GM18873 (cell line): ENCODE results near the gene MYO5C.
"Not testable (repeated sequence)": the region's sequence is repeated elsewhere in the genome, so short reads cannot be mapped to it uniquely, and the experiment has no call there.

Source experiments
- ATAC-seq: cut with Tn5 transposase; IDR thresholded peaks from one replicate; pipeline ENCODE4 v1.9.1; 2021; ENCODE audit warnings: mild to moderate bottlenecking, moderate library complexity, moderate number of reproducible peaks; ENCODE audit not compliant: unreplicated experiment, low FRiP score

Gene MYO5C

DNA sequence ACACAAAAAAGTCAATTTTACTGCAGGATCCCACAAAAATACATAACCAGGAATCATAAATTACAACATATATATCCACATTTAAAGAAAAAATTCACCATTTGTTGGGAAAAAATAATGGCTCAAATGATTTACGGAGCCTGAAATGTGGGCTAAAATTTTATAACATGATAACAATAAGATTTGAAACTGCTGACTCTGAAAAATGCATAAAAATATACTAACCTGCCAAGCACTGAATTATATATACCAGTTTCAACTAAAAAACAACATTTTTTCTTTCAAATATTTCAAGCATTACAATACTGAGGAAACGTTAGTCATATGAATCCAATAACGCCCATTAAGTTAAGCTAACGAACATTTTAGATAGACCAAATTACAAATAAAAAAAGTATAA, 12.2 kb upstream of the MYO5C start:
- ATAC-seq: no peak

DNA sequence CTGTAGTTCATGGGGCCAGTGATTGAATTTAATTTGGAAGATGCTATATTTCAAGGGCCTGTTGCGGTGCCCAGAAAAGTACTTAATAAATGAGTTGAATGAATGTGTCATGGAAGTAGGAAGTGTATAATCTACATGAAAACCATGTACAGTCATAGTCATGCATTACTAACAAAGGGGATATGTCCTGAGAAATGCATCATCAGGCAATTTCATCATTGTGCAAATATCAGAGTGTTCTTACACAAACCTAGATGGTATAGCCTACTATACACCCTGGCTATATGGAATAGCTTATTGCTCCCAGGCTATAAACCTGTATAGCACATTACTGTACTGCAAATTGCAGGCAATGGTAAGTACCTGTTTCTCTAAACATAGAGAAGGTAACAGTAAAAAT, 10.7 kb upstream of the MYO5C start:
- no peak for ATAC-seq

DNA sequence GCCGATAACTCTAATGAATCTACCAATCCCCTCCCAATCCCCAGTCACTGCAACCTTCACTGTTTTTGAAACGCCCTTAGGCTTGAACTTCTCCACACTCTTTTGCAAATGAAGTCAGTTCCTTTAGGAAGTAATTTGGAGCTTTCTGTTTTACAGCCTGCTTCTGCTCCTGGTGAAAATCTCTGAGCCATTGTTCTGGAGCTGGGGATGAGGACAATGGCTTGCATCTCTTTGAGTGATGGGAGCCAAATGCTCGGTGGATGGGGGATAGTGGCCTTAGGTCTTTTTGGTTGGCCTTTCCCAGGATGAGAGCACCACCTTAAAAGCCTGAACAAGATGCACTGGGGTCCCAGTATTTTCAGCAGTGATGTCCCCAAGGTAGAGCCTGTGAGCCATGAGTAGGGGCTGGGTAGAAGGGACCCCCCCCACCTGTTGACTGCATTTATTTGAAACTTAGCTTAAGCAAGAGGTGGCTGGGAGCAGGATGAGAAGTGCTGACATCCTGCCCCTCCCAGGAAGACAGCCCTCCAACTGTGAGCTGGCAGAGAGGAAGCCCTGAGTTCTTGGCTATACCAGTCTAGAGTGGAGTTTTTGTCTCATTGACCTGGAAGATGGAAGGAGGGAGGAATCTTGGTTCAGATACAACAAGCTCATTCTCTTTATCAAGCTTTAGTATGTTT, 7.6 kb upstream of the MYO5C start:
- ATAC-seq: no peak

DNA sequence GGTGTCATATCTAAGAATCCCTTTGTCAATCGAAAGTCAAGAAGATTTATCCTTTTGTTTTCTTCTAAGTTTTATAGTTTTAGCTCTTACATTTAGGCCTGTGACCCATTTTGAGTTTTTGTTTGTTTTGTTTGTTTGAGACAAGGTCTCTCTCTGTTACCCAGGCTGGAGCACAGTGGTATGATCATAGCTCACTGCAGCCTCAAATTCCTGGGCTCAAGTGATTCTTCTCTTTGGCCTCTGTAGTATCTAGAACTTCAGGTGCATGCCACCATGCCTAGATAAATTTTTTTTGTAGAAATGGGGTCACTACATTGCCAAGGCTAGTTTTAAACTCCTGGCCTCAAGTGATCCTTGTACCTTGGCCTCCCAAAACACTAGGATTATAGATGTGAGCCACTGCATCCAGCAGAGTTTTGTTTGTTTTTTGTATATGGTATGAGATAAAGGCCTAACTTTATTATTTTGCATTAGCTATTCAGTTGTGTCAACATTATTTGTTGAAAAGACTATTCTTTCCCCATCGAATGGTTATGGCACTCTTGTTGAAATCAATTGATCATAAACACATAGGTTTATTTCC, 5.8 kb upstream of the MYO5C start:
- no peak for ATAC-seq

DNA sequence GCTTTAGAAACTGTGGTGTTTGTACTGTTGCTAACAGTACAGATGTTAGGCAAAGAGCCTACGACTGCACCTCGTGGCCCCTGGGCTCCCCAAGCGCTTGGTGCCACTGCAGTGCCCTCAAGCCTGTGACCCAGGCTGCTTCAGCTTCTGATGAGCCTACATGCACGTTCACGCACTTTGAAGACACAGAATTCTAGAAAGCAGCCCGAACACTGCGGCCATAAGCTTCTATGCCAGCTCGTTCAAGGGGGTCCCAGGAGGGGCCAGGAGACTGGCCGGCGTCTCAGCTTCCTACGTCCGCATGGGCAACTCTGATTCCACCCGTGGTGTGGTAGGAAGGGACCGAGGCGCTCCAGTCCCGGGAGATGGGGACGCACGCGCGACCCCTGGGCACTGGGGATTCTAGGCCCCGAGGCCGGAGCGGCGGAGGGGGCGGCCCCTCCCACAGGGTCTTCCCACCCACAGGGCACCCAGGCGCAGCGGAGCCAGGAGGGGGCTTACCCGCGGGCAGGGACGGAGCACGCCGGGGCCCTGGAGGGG, 653 bp downstream of the MYO5C start:
- ATAC-seq: no peak

DNA sequence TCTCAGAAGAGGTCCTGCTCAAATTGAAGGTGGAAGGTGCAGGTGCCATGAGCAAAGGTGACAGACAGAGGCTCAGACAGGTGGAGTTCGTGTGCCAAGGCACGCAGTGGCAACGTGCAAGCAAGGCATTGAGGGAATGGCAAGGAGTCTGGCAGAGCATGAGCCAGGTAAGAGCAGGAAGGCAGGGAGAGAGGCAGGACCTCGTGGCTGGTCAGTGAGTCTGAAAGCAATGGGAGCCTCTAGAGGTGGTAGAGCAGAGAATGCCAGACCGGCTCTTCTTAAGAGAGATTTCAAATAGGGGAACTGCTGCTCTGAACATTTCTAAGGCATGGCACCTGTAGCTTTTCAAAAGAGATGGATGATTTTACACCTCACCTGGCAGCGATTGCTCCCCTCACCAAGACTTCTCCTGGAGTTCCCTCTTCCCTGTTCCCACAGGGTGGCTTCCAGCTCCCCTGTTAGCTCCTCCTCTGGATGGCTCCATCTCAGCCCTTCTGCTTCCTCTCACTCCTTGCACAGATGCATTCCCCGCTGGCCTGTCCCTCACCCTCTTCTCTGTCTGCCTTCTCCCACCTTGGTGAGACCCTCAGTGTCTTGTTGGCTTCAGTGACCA, 2.7 kb downstream of the MYO5C start:
- no peak for ATAC-seq

DNA sequence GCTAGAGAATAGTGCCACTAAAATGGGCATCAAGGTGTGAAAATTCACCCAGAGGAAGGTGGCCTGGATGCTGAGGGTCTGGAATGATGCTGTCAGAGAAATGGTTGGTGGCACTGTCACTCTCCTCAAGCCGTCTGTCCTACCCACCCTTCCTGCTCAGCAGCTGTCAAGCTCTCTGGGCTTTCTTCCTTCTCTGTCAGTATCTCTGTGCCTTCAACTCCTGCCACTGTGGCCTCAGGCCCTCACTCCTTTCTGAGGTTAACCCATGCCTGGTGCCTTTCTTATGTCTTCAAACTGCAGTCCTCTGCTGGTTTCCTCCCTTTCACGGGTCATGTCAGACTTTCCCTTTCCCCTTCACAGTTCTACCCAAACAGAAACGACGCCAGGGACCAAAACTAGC, 4.4 kb downstream of the MYO5C start:
- no peak for ATAC-seq

DNA sequence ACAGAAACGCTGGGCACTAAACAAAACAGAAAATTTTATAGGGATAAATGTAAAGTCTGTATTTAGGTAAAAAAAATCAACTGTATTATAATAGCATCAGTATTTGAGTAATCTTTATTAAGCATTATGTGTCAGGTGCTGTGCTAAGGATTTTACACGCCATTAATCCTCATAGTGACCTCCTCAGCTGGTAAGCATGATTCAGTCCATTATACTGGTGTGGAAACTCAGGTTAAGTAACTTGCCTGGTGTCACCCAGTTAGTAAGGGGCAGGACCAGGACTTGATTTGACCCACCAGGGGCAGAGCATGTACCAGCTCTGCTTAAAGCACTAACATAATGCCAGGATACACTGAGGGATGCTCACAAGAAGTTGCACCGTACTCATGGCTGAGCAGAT, 4.8 kb downstream of the MYO5C start:
- no peak for ATAC-seq

DNA sequence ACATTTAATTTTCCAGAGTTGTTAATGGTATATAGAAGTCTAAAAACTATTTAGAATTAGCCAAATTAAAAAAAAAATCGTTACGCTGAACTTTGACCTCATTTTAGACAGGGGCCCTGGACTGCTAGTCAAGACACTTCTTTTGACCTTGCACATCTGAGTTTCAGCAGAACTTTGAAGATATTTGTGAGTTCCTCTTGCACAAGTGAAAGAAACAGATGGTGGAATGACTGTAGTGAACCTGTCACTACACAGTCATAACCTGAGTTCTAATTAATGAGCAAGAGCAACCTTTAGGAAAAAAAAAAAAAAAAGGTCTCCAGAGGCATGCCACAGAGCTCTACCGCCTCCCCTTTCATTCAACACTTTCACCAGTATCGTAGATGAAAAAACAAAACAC, 5.3 kb downstream of the MYO5C start:
- no peak for ATAC-seq

DNA sequence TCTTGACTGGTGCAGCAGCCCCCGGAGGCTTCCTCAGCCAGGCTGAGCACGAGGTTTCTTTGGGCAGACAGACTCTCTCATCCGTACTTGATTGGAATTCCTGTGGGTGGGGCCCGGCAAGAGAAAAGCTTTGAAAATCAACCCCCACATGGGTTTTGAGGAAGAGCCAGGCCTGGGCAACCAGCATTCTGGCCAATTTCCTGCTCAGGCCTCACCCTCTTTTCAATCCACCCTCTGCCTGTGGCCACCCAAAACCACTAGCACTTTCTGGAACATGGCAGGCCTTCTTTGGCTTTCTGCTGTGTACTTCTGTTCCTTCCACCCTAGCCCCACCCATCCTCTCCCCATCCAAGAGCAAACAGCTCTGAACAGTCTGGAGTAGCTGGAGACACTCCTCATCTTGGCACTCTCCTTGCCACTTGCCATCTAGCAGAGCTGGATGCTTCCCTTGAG, 5.9 kb downstream of the MYO5C start:
- no peak for ATAC-seq

DNA sequence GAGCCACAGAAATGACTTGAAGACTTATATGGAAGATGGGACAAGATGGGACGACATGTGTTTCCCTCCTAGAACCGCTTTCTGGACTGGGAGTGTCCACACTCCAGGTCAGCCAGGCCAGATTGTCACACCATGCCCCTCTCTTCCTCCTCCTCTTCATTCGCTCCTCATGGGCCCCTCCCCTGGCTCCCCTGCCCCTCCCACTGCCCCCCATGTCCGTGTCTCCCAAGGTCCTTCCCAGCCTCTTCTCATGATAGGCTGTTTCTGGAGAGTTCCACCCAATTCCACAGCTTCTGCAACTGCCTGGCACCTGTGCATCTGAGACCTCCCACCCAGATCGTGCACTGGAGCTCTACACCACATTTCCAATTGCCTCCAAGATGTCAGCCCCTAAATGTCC, 6.6 kb downstream of the MYO5C start:
- ATAC-seq: no peak

DNA sequence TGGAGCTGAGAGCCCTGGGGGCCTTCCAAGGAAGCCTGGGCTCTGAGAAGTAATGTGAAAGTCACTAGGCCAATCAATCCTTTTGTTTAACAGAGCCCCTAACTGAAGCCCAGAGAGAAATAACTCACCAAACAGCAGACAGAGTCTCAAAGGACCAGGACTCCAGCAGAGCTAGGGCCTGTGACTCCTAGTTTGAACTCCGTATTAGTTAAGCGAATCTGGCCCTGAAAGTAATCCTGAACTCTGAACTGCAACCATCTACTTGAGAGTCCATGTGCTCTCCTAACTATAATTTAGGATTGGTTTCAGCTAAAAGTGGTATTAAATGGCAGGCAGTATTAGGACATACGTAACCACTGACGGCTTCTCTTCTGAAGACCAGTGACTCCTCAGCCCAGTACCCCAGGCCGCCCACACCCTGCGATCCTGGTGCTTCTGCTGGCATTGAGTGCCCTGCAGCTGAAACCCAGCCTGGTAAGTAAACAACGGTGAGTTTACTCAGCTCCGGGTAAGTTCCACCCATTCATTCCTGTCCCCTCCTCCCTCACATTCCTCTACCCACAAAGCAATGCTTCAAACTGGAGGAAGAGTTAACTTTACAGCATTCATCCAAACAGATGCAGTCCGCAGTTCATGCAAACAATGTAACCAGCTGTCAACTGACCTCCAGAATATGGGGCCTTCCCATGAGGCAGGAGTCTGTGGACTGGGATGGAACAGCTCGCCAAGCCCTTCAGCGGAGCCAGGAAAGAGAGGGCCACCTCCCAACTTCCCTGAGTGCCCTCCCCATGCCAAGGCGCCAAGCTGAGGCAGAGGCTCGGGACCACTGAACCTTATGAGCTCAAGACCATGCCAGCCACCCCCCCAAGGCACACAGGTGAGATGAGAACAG, 7.3 kb downstream of the MYO5C start:
- no peak for ATAC-seq

DNA sequence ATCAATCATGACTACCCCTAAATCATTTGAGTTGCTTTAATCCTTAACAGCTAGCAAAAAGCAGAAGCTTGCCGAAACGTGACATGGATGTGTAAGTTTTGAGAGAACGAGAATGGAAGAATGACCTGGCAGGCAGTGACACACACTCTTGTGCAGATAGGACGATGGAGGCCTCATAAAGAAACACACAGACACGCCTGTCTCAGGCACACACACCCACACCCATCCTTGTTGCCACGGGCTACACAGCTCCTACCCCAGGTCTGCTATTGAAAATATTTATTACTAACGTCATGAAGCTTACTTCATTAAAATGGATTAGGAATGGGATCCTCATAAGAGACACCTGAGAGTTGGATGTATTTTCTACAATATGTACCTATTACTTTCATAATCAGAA, 8.5 kb downstream of the MYO5C start:
- ATAC-seq: no peak

DNA sequence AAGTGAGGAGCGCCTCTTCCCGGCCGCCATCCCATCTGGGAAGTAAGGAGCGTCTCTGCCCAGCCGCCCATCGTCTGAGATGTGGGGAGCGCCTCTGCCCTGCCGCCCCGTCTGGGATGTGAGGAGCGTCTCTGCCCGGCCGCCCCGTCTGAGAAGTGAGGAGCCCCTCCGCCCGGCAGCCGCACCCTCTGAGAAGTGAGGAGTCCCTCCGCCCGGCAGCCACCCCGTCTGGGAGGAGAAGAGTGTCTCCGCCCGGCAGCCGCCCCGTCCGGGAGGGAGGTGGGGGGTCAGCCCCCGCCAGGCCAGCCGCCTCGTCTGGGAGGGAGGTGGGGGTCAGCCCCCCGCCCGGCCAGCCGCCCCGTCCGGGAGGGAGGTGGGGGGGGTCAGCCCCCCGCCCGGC, 9.7 kb downstream of the MYO5C start:
- not testable (repeated sequence) for ATAC-seq

DNA sequence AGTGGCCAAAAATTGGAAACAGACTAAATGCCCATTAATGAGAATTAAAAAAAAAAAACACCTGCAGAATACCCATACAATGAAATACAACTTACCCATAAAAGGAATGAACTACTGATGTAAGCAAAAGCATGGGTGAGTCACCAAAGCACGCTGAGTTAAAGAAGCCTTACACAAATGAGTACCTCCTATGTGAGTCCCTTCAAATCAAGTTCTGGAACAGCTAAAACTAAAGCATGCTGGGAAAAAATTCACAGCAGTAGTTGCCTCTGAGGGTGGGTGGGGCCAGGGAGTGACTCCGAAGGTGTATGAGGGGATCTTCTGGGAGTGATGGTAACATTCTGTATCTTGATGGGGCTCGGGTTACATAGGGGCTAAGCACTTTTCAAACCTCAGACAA, 11.4 kb downstream of the MYO5C start:
- no peak for ATAC-seq

DNA sequence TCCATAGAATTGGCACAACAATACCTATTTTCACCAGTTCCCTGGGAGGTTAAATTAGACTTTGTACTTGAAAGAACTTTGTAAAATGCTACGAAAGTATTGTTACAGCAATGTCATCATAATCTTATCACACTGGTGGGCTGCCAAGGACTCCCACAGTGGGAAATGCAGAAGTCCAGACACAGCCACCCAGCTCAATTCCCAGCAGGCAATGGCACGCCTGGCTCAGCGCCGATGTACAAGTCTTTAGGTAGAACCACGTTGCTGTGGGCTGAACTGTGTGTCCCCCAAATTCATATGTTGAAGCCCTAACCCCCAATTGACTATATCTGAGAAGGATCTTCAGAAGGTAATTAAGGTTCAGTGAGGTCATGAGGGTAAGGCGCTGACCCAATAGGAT, 12.3 kb downstream of the MYO5C start:
- no peak for ATAC-seq

DNA sequence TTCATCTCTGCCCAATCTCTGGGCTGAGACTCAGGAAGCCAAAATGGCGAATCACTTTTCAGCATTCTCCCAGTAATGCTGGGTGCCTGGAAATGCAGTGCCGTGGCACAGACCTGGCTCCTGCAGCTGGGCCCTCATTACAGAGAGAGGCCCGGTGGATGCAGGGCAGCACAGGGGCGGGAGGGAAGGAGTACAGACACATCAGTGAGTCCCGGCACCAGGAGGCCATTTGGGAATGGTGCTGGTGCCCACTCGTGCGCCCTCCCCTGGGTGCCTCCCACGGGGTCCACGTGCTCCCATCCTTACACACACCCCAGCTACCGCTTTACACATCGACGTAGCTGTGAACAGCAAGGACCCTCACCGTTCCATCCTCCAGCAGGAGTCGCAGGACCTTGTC, 13.2 kb downstream of the MYO5C start:
- ATAC-seq: no peak

DNA sequence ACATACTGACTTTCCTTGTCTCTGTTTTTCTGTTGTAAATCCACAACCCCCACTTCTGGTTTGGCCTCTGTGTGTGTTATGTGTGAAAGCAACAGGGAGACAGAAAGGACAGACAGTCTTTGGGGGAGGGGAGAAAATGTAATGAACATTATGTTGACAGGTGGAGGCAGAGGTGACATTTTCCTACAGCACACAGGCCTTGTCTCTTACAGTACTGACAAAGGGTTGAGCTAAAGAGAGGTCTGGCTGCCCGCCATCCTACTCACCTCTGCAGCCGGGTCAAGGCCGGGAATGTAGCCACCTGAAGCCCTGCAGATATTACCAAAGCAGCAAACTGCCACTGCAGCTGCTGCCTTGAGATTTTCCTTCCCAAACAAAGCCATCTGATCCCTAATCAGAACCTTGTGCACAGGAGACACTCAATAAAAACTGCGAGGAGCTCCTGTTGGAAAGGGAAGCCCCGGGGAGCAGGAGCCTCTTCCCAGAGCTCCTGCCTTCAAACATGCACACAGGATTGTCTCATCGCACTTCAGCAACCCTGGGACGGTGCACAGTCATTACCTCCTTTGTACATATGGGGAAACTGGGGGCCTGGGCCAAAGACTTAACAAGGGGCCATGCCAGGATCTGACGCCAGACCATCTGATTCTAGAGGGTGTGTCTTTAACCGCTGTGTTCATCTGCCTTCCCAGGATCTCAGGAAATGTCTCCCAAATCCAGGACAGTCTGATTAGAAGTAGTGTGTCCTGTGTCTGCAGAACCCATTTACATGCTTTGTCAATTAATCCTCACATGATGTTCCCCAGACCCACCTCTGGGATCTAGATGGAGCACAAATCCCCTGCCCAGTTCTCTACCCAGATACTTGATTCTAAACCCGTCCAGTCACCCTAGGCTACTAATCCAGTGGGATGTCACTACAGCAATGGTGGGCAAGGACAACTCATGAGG, 14.2 kb downstream of the MYO5C start:
- ATAC-seq: no peak

DNA sequence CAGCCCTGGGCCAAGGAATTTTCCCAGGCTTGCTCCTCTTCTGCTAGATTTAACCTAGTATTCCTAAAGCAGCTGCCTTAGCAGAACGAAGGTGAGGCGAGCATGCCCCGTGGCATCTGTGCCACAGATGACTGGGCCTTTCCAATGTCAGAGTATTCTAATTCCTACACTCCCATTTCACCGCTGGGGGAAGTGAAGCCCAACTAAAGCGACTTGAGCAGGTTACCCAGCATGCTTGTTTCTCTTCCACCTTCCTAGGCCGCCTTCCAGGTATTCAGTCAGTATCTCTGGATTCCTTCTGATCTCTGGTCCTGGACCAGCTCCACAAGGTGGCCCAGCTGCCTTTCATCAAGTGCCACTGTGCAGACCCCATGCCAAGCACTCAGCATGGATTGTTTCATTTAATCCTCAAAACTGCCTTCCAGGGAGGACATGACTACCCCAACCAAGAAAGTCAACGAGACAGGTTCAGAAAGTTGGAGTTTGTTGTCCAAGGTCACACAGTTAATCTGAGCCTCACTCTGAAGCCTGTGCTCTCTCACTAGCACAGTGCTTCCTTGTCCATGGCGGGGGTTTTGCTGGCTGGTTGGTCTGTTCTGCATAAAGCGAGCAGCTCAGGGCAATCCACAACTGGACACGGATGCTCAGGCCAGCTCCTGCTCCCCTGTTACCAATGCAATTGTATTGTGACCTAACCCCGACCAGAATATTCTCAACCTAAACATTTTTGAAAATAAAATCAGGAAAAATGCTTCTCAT, 15.1 kb downstream of the MYO5C start:
- no peak for ATAC-seq
